PC-3 (cell line): ENCODE results near the gene AKIRIN1. TPM values are rescaled to one million over a fixed set of nuclear protein-coding genes. Genes with fewer than 3 reads are reported as not detected.
A peak's percentile ranks its signal among the peaks of the same experiment; 100 is the strongest.

ENCODE experiments used
- ATAC-seq: fragments of 200-7000 bp; cut with Tn5 transposase; 2 replicates; pipeline ENCODE4 v1.9.1; 2020; ENCODE audit warnings: mild to moderate bottlenecking, moderate library complexity
- BruUV-seq: library from RNA; stranded (reverse); fragments of 400-500 nt; replicated peaks from 2 replicates; lab custom pipeline; 2021; lab: Mats Ljungman, UMichigan
- CTCF ChIA-PET: fragments of 300-600 bp; sonication (Branson Sonifier 250); formaldehyde crosslinking; loops from one replicate; lab custom pipeline; 2022; ENCODE audit warnings: antibody characterized with exemption; lab: Charles Lee
- POLR2A ChIA-PET: fragments of 300-600 bp; sonication (Branson Sonifier 250); formaldehyde crosslinking; loops from one replicate; lab custom pipeline; 2022; ENCODE audit warnings: antibody characterized with exemption; ENCODE audit not compliant: unreplicated experiment; lab: Charles Lee
- DNase-seq: peaks from one replicate; pipeline ENCODE4 v3.0.0-alpha.2; 2015
- H2AFZ ChIP-seq: fragments of 300-600 bp; sonication (generic); 2 replicates; pipeline ENCODE4 v1.6.0; 2016; ENCODE audit warnings: antibody characterized with exemption, low read length
- H3F3A ChIP-seq: fragments of 300-600 bp; sonication (generic); one replicate; pipeline ENCODE4 v1.6.0; 2017; ENCODE audit warnings: antibody characterized with exemption, low read length, control low read depth, mild to moderate bottlenecking; ENCODE audit not compliant: unreplicated experiment
- H3K27ac ChIP-seq: fragments of 300-600 bp; sonication (generic); 2 replicates; pipeline ENCODE4 v1.5.1; 2016; ENCODE audit warnings: mild to moderate bottlenecking, low read length
- H3K27me3 ChIP-seq: fragments of 300-600 bp; sonication (generic); 2 replicates; pipeline ENCODE4 v1.6.1; 2016; ENCODE audit warnings: low read length, mixed read lengths
- H3K36me3 ChIP-seq: fragments of 300-600 bp; sonication (generic); 2 replicates; pipeline ENCODE4 v1.6.1; 2016; ENCODE audit warnings: low read depth, mixed run types, low read length, mixed read lengths
- H3K4me1 ChIP-seq: fragments of 300-600 bp; sonication (generic); 2 replicates; pipeline ENCODE4 v1.5.1; 2016; ENCODE audit warnings: low read length; ENCODE audit not compliant: insufficient read depth
- H3K4me2 ChIP-seq: fragments of 300-600 bp; sonication (generic); 2 replicates; pipeline ENCODE4 v1.6.0; 2016; ENCODE audit warnings: low read length
- H3K4me3 ChIP-seq: fragments of 300-600 bp; sonication (generic); 2 replicates; pipeline ENCODE4 v1.5.1; 2016; ENCODE audit warnings: mild to moderate bottlenecking, low read length, mixed read lengths
- H3K79me2 ChIP-seq: fragments of 300-600 bp; sonication (generic); 2 replicates; pipeline ENCODE4 v1.6.1; 2017; ENCODE audit warnings: low read length, mixed read lengths
- H3K9ac ChIP-seq: fragments of 300-600 bp; sonication (generic); 2 replicates; pipeline ENCODE4 v1.6.0; 2016; ENCODE audit warnings: mild to moderate bottlenecking, low read length
- H3K9me2 ChIP-seq: fragments of 300-600 bp; sonication (generic); replicated peaks from 2 replicates; pipeline ENCODE4 v1.6.1; 2016; ENCODE audit warnings: mixed run types, low read length, mixed read lengths
- H3K9me3 ChIP-seq: fragments of 300-600 bp; sonication (generic); 2 replicates; pipeline ENCODE4 v1.6.1; 2016; ENCODE audit warnings: low read length, mixed read lengths
- H4K20me1 ChIP-seq: fragments of 300-600 bp; sonication (generic); 2 replicates; pipeline ENCODE4 v1.6.1; 2016; ENCODE audit warnings: low read length, mixed read lengths
- CTCF ChIP-seq: fragments of 300-600 bp; sonication (generic); conservative IDR thresholded peaks from 2 replicates; pipeline ENCODE4 v1.5.1; 2017; ENCODE audit warnings: antibody characterized with exemption, low read depth, mild to moderate bottlenecking, low read length
- EZH2 ChIP-seq: fragments of 300-600 bp; sonication (generic); IDR thresholded peaks from one replicate; pipeline ENCODE4 v1.6.1; 2017; ENCODE audit warnings: antibody characterized with exemption, mild to moderate bottlenecking, low read length; ENCODE audit not compliant: unreplicated experiment
- EZH2phosphoT487 ChIP-seq: fragments of 300-600 bp; sonication (generic); IDR thresholded peaks from 2 replicates; pipeline ENCODE4 v1.6.1; 2018; ENCODE audit warnings: mild to moderate bottlenecking, antibody characterized with exemption, low read length, borderline replicate concordance
- intact Hi-C: fragments of 100-400 bp; cut with micrococcal nuclease; formaldehyde crosslinking; loops from 2 replicates; pipeline ENCODE4 v1.9.0; 2023
- total RNA-seq: library from RNA; depleted of rRNA; stranded (reverse); fragments of >200 nt; gene quantifications from 2 replicates; pipeline ENCODE4 v1.2.3, GENCODE V29; 2014

Gene AKIRIN1
- total RNA-seq, 1 experiment from 2014 or later, result 58.6 TPM

GRCh38 chr1:38950553-38950952 is 40.5 kb upstream of the AKIRIN1 start:
- Histone ChIP-seq H2AFZ (no peak overlapping the region), H3K36me3 (no peaks in the 10 kb centered on the region), H3F3A (no peaks in the 10 kb centered on the region), H3K4me1 (peaks cover 7% of the 10 kb centered on the region), H4K20me1 (no peaks in the 10 kb centered on the region), H3K9ac (no peak overlapping the region), H3K79me2 (no peaks in the 10 kb centered on the region), H3K4me3 (no peak overlapping the region), H3K9me3 (no peaks in the 10 kb centered on the region), H3K27ac (no peak overlapping the region), H3K4me2 (no peak overlapping the region), H3K27me3 (no peaks in the 10 kb centered on the region), H3K9me2 (no peaks in the 10 kb centered on the region)
- CTCF ChIA-PET, result interaction anchor here (0.6 kb wide), 1 partner anchor 142 kb away, joined by 3 read pairs; no protein-coding TSS in a partner anchor
- intact Hi-C loops, result no loop called here
- TF ChIP-seq EZH2phosphoT487, result no peak
- DNase-seq (no peak), ATAC-seq (no peak)
- BruUV-seq, result no TSS peak
- POLR2A ChIA-PET, result no interaction called here

GRCh38 chr1:38953433-38953860 is 37.6 kb upstream of the AKIRIN1 start:
- peak; percentile 50; the same call in 1 of the 2 replicates for ATAC-seq
- intact Hi-C loops, result no loop called here

GRCh38 chr1:38958967-38959366 is 32.1 kb upstream of the AKIRIN1 start:
- Histone ChIP-seq H3F3A (no peaks in the 10 kb centered on the region), H3K27ac (peak overlapping the region; percentile 64), H3K9me3 (no peaks in the 10 kb centered on the region), H4K20me1 (no peaks in the 10 kb centered on the region), H3K4me2 (peak overlapping the region; percentile 65), H3K9me2 (no peaks in the 10 kb centered on the region), H3K4me3 (peak overlapping the region; percentile 30; the same call in 1 of the 2 replicates), H3K27me3 (no peaks in the 10 kb centered on the region), H3K9ac (no peak overlapping the region), H3K79me2 (no peaks in the 10 kb centered on the region), H3K4me1 (peaks cover 32% of the 10 kb centered on the region), H2AFZ (peak overlapping the region; percentile 69), H3K36me3 (no peaks in the 10 kb centered on the region)
- intact Hi-C loops, result no loop called here
- ATAC-seq (peak; percentile 73), DNase-seq (peak; percentile 75)
- CTCF ChIA-PET, result no interaction called here
- TF ChIP-seq CTCF (no peak), EZH2 (no peak), EZH2phosphoT487 (no peak)
- BruUV-seq, result no TSS peak
- POLR2A ChIA-PET, result no interaction called here

More at GRCh38 chr1:38953433-38953860, 37.6 kb upstream of the AKIRIN1 start:
- Histone ChIP-seq H3K9me2 (no peaks in the 10 kb centered on the region), H3K9me3 (no peaks in the 10 kb centered on the region), H3K4me1 (peaks cover 12% of the 10 kb centered on the region), H3K27ac (no peak overlapping the region), H4K20me1 (no peaks in the 10 kb centered on the region), H3K4me3 (no peak overlapping the region), H3K4me2 (peak overlapping the region; percentile 22; the same call in 1 of the 2 replicates), H3K36me3 (no peaks in the 10 kb centered on the region), H3K79me2 (no peaks in the 10 kb centered on the region), H2AFZ (peak overlapping the region; percentile 60), H3K9ac (no peak overlapping the region), H3K27me3 (no peaks in the 10 kb centered on the region), H3F3A (no peaks in the 10 kb centered on the region)
- CTCF ChIA-PET, result no interaction called here
- BruUV-seq, result no TSS peak
- POLR2A ChIA-PET, result interaction anchor here (0.6 kb wide), 1 partner anchor 156 kb away, joined by 9 read pairs; no protein-coding TSS in a partner anchor
- DNase-seq, result peak; percentile 44
- TF ChIP-seq CTCF (no peak), EZH2 (no peak), EZH2phosphoT487 (no peak)
